Cardiac muscle cell (in vitro differentiated cells and primary cell): Measurements from ENCODE around the gene ZFC3H1. TPM values are rescaled to one million over a fixed set of nuclear protein-coding genes. Genes with fewer than 3 reads are reported as not detected.

Experiments
- DNase-seq, 2 donors: peaks; one replicate each; pipeline versions ENCODE4 v3.0.0 to v3.0.0-alpha.2; 2010 to 2017; ENCODE audit warnings: low read depth in 1 of 2, low spot score in 1 of 2
- H3K27ac ChIP-seq: fragments of 200-600 bp; sonication (generic); 2 replicates; pipeline ENCODE4 v1.5.1; 2016
- H3K27me3 ChIP-seq: fragments of 200-600 bp; sonication (generic); 2 replicates; pipeline ENCODE4 v1.6.0; 2016; ENCODE audit warnings: control low read depth
- H3K36me3 ChIP-seq: fragments of 200-600 bp; sonication (generic); 2 replicates; pipeline ENCODE4 v1.5.1; 2016; ENCODE audit warnings: control low read depth
- H3K4me1 ChIP-seq: fragments of 200-600 bp; sonication (generic); 2 replicates; pipeline ENCODE4 v1.8.1; 2017; ENCODE audit warnings: low read depth, mild to moderate bottlenecking, mixed run types
- H3K4me3 ChIP-seq: fragments of 200-600 bp; sonication (generic); 2 replicates; pipeline ENCODE4 v1.5.1; 2016; ENCODE audit warnings: mild to moderate bottlenecking
- H3K9me3 ChIP-seq: fragments of 200-600 bp; sonication (generic); 2 replicates; pipeline ENCODE4 v1.5.1; 2017; ENCODE audit warnings: low read depth, mild to moderate bottlenecking, control low read depth
- polyA plus RNA-seq: library from polyadenylated mRNA; unstranded; fragments of >200 nt; fragmentation: Nextera tagmentation; extraction: Ambion mirVana; gene quantifications from 2 replicates; pipeline ENCODE4 v1.2.1, GENCODE V29; 2016
- total RNA-seq: library from RNA; depleted of rRNA; stranded (reverse); fragments of >200 nt; gene quantifications from 2 replicates; pipeline ENCODE4 v1.2.3, GENCODE V29; 2016
- TF ChIP-seq, protein P1 (sequence below): IDR thresholded peaks from 2 replicates; pipeline ENCODE4 v1.5.1; 2012; ENCODE audit warnings: low read depth, mild to moderate bottlenecking, low read length

The ZFC3H1 gene
- total and polyA plus RNA-seq, 2 experiments from 2014 or later = 24.9 to 25.8 TPM

DNA sequence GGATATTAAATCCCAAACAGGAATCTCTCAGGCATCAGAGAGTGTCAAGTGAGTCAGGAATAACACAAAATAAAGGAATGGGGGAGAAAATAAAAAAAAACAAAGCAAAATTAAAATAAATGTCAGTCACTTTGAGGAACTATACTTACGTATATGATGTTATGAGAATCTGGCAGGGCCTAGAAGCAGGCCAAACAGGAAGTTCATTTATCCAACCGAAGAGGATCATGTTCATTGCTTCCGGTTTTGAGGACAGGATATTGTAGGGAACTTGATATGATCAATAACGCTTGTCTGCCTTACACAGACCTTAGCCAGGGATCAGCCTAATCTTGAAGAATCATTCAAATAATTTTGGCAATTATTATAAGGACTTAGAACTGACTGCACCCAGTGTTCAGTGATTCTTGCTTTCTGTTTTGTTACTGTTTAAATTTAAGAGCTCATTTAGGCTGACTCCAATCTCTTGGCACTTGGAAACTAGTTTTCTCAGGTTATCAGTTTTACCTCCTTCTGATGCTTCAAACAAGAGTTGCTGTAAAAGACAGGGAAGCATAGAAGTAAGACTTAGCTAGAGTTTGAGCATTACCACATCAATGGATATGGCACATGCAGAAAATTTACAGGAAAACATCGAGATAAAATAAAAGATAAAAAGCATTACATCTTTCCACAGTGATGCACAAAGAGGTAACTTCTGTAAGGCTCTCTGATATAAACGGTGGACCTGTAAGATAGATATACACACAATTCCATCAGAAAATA lies 53.4 kb downstream of the ZFC3H1 start:
- Histone ChIP-seq H3K36me3 (peaks cover 54% of the 10 kb centered on the region), H3K27ac (no peak overlapping the region), H3K9me3 (no peaks in the 10 kb centered on the region), H3K4me3 (no peak overlapping the region), H3K27me3 (no peaks in the 10 kb centered on the region), H3K4me1 (no peaks in the 10 kb centered on the region)
- TF ChIP-seq, protein P1, sequence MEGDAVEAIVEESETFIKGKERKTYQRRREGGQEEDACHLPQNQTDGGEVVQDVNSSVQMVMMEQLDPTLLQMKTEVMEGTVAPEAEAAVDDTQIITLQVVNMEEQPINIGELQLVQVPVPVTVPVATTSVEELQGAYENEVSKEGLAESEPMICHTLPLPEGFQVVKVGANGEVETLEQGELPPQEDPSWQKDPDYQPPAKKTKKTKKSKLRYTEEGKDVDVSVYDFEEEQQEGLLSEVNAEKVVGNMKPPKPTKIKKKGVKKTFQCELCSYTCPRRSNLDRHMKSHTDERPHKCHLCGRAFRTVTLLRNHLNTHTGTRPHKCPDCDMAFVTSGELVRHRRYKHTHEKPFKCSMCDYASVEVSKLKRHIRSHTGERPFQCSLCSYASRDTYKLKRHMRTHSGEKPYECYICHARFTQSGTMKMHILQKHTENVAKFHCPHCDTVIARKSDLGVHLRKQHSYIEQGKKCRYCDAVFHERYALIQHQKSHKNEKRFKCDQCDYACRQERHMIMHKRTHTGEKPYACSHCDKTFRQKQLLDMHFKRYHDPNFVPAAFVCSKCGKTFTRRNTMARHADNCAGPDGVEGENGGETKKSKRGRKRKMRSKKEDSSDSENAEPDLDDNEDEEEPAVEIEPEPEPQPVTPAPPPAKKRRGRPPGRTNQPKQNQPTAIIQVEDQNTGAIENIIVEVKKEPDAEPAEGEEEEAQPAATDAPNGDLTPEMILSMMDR = no peak
- no peak for DNase-seq

DNA sequence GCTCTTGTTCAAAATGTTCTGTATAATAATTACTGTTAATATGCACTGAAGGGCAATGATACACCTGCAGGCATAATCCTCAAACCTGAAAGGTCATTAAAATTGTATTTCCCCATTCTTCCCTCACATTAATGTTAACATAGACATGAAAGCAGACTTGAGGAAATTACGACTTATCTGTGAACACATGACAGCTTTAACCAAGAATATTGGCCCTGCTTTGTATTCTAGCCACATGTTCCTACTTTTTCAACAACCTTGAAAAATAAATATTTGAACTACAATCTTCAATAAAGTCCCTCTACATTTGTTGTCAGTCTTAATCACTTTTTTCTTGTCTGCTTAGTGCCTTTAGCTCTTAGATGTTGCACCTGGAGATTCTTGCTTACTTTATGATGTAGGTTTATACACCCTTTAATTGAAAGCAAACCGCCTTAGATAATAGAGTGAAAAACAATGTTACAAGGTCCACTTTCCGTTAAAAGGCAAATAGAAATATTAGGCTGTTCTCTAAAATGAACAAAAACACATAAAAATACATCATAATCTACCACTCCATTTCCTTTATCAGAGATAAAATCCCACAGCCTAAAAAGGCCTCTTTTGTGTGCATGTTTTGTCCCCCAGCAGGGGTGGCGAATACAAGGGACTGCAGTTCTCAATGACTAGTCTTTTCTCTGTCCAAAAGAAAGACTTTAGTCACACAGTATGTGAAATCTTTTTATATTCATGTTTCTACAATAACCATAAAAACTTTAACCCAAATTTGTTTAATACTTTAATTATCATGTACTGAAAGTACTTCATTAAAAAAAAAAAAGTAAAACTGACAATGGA lies 55.9 kb downstream of the ZFC3H1 start:
- H3K4me3 ChIP-seq = no peak overlapping the region
- no peaks in the 10 kb centered on the region for H3K27me3 ChIP-seq
- no peak overlapping the region for H3K27ac ChIP-seq
- H3K4me1 ChIP-seq = no peaks in the 10 kb centered on the region
- no peaks in the 10 kb centered on the region for H3K9me3 ChIP-seq
- H3K36me3 ChIP-seq = peaks cover 29% of the 10 kb centered on the region
- TF ChIP-seq, protein P1 = no peak
- no peak for DNase-seq

DNA sequence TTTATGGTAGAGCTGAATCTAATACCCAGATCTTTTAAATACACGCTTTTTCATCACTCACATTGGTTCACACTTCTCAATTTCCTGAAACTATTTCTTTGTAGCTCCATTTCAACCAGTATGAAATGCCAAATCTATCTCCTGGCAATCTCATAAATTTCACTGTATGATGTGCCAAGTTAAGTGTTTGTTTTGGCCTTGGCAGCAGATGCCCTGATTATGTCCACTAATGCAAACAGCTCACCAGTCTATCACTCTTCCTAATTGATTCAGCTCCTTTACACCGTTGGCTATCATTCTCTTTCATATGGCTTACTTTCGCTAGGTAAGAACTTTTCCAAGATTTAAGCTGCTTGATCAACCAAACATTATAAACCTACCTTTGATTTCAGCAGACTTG lies 58.6 kb downstream of the ZFC3H1 start:
- TF ChIP-seq, protein P1 = no peak
- no peaks in the 10 kb centered on the region for H3K27me3 ChIP-seq
- no peaks in the 10 kb centered on the region for H3K9me3 ChIP-seq
- H3K4me1 ChIP-seq = no peaks in the 10 kb centered on the region
- no peak overlapping the region for H3K4me3 ChIP-seq
- H3K36me3 ChIP-seq = peaks cover 10% of the 10 kb centered on the region
- H3K27ac ChIP-seq = no peak overlapping the region
- no peak for DNase-seq

GRCh38 chr12:71602761-71603577 lies 60.7 kb downstream of the ZFC3H1 start:
- DNase-seq = no peak
- no peaks in the 10 kb centered on the region for H3K27me3 ChIP-seq
- H3K9me3 ChIP-seq = no peaks in the 10 kb centered on the region
- H3K27ac ChIP-seq = no peak overlapping the region
- no peak overlapping the region for H3K4me3 ChIP-seq
- no peaks in the 10 kb centered on the region for H3K4me1 ChIP-seq
- no peaks in the 10 kb centered on the region for H3K36me3 ChIP-seq
- TF ChIP-seq, protein P1 = no peak

DNA sequence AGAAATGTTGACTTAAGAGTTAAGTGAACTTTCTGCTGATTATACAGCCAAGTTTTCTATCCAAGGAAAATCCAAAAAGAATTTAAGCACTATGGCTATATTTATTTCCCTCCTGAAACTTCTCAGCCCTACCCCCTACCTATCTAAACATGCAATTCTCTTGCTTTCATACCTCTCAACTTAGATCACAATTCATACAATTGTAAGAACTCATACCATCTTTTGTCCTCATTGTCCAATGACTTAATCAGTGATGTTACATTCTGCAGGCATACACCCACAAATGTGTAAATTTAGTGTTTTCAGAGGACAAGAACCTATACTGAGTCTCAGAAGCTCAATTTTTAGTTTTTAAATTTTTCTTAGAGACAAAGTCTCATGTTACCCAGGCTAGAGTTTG lies 62.1 kb downstream of the ZFC3H1 start:
- no peaks in the 10 kb centered on the region for H3K27me3 ChIP-seq
- H3K9me3 ChIP-seq = no peaks in the 10 kb centered on the region
- H3K4me1 ChIP-seq = no peaks in the 10 kb centered on the region
- H3K36me3 ChIP-seq = no peaks in the 10 kb centered on the region
- TF ChIP-seq, protein P1 = no peak
- no peak overlapping the region for H3K4me3 ChIP-seq
- no peak for DNase-seq
- no peak overlapping the region for H3K27ac ChIP-seq
